T-helper 9 cell (primary cell): ENCODE data around the gene FAM32A.

Experiments
- DNase-seq: peaks from one replicate; pipeline ENCODE4 v3.0.0-alpha.2; 2020
- total RNA-seq, 2 donors: gene quantifications; one replicate each; lab custom pipeline; 2026; lab: John Stamatoyannopoulos, UW

The FAM32A gene
- 37.2 to 77.5 reads per million in 2 donors for total RNA-seq

- DNase-seq, result peak; percentile 95
Observed at GRCh38 chr19:16185123-16185767, at the start of gene FAM32A. TSS of gene FAM32A (plus strand) at chr19:16185410. CDS start at chr19:16185443, 33 bp downstream.

GRCh38 chr19:16135430-16136127, 49.6 kb upstream of the FAM32A start:
- no peak for DNase-seq

GRCh38 chr19:16136185-16136999, 48.8 kb upstream of the FAM32A start:
- DNase-seq, result no peak

GRCh38 chr19:16139752-16140151, 45.5 kb upstream of the FAM32A start:
- no peak for DNase-seq

- DNase-seq, result no peak
Observed at GRCh38 chr19:16141043-16141442, 44.2 kb upstream of the FAM32A start.

GRCh38 chr19:16142032-16142580, 43.1 kb upstream of the FAM32A start:
- no peak for DNase-seq

GRCh38 chr19:16143399-16144215, 41.6 kb upstream of the FAM32A start, which contains the start of gene HSH2D:
TSS of gene HSH2D (plus strand) at chr19:16143685. CDS start at chr19:16148751, 5,066 bp downstream.
- peak; percentile 66 for DNase-seq

GRCh38 chr19:16144216-16144581, 41.0 kb upstream of the FAM32A start:
- DNase-seq, result no peak

- DNase-seq, result no peak
Observed at GRCh38 chr19:16146112-16146511, 39.1 kb upstream of the FAM32A start.

GRCh38 chr19:16148443-16149229, 36.6 kb upstream of the FAM32A start:
- no peak for DNase-seq

- DNase-seq, result no peak
Observed at GRCh38 chr19:16153582-16154336, 31.5 kb upstream of the FAM32A start.

GRCh38 chr19:16154557-16154956, 30.7 kb upstream of the FAM32A start:
- DNase-seq, result no peak

- DNase-seq, result no peak
Observed at GRCh38 chr19:16155128-16155527, 30.1 kb upstream of the FAM32A start.

- DNase-seq, result no peak
Observed at GRCh38 chr19:16156904-16157303, 28.3 kb upstream of the FAM32A start.

- no peak for DNase-seq
Observed at GRCh38 chr19:16157601-16158000, 27.6 kb upstream of the FAM32A start.

GRCh38 chr19:16159655-16160054, 25.6 kb upstream of the FAM32A start:
- DNase-seq, result no peak

GRCh38 chr19:16160445-16160942, 24.7 kb upstream of the FAM32A start:
- no peak for DNase-seq

GRCh38 chr19:16160943-16161560, 24.2 kb upstream of the FAM32A start:
- DNase-seq, result no peak

GRCh38 chr19:16161840-16162239, 23.4 kb upstream of the FAM32A start:
- no peak for DNase-seq
